Liver (tissue), 9 donors: Measurements from ENCODE around the gene FBXO34. TPM values are rescaled to one million over a fixed set of nuclear protein-coding genes. Genes with fewer than 3 reads are reported as not detected.

Experiments used
- DNase-seq: peaks from one replicate; pipeline ENCODE4 v3.0.0-alpha.2; 2017; ENCODE audit warnings: low spot score
- H3K27ac ChIP-seq, 2 donors: one replicate each; pipeline ENCODE4 v1.7.0; 2013; ENCODE audit warnings: inconsistent platforms in 2 of 2, low read length in 2 of 2, control low read depth in 1 of 2, low read depth in 1 of 2, mild to moderate bottlenecking in 1 of 2
- H3K27me3 ChIP-seq, 4 donors: one replicate each; pipeline versions ENCODE4 v1.6.1 to v1.7.0; 2013; ENCODE audit warnings: low read length in 3 of 4, inconsistent platforms in 1 of 4, mild to moderate bottlenecking in 1 of 4, moderate library complexity in 1 of 4; ENCODE audit not compliant: control insufficient read depth in 4 of 4, insufficient read depth in 4 of 4
- H3K36me3 ChIP-seq, 4 donors: one replicate each; pipeline versions ENCODE4 v1.6.1 to v1.7.0; 2013; ENCODE audit warnings: low read length in 3 of 4, mild to moderate bottlenecking in 3 of 4, low read depth in 1 of 4, moderate library complexity in 1 of 4; ENCODE audit not compliant: control insufficient read depth in 4 of 4, insufficient read depth in 3 of 4
- H3K4me1 ChIP-seq, 4 donors: one replicate each; pipeline versions ENCODE4 v1.6.1 to v1.7.0; 2013; ENCODE audit warnings: low read length in 3 of 4, mild to moderate bottlenecking in 3 of 4, moderate library complexity in 1 of 4; ENCODE audit not compliant: control insufficient read depth in 4 of 4, insufficient read depth in 4 of 4
- H3K4me3 ChIP-seq, 3 donors: one replicate each; pipeline versions ENCODE4 v1.6.1 to v1.7.0; 2013; ENCODE audit warnings: low read length in 3 of 3, control low read depth in 1 of 3, low read depth in 1 of 3, mild to moderate bottlenecking in 1 of 3
- H3K9ac ChIP-seq, 2 donors: one replicate each; pipeline ENCODE4 v1.7.0; 2013; ENCODE audit warnings: low read length in 2 of 2, mild to moderate bottlenecking in 2 of 2, moderate library complexity in 2 of 2, control low read depth in 1 of 2, low read depth in 1 of 2
- H3K9me3 ChIP-seq, 4 donors: one replicate each; pipeline versions ENCODE4 v1.6.1 to v1.7.0; 2013; ENCODE audit warnings: low read length in 3 of 4; ENCODE audit not compliant: control insufficient read depth in 4 of 4
- EGR1 ChIP-seq, 2 donors: IDR thresholded peaks; 2 replicates each; pipeline ENCODE4 v1.6.1; 2016 to 2018; ENCODE audit warnings: antibody characterized with exemption in 2 of 2, low read depth in 2 of 2
- FOXA1 ChIP-seq: IDR thresholded peaks from 2 replicates; pipeline ENCODE4 v1.6.1; 2016; ENCODE audit warnings: antibody characterized with exemption
- FOXA2 ChIP-seq: IDR thresholded peaks from 2 replicates; pipeline ENCODE4 v1.6.1; 2016; ENCODE audit warnings: antibody characterized with exemption
- HNF4A ChIP-seq, 2 donors: conservative IDR thresholded peaks; 2 replicates each; pipeline ENCODE4 v1.6.1; 2016; ENCODE audit warnings: antibody characterized with exemption in 2 of 2, mild to moderate bottlenecking in 2 of 2
- HNF4G ChIP-seq: IDR thresholded peaks from 2 replicates; pipeline ENCODE4 v1.6.1; 2016; ENCODE audit warnings: antibody characterized with exemption
- JUND ChIP-seq, 2 donors: IDR thresholded peaks; 2 replicates each; pipeline ENCODE4 v1.6.1; 2016; ENCODE audit warnings: antibody characterized with exemption in 2 of 2
- NR2F2 ChIP-seq: IDR thresholded peaks from 2 replicates; pipeline ENCODE4 v1.6.1; 2016; ENCODE audit warnings: antibody characterized with exemption
- RAD21 ChIP-seq, 2 donors: IDR thresholded peaks; 2 replicates each; pipeline ENCODE4 v1.6.1; 2016; ENCODE audit warnings: antibody characterized with exemption in 2 of 2, mild to moderate bottlenecking in 2 of 2
- RXRA ChIP-seq, 2 donors: IDR thresholded peaks; 2 replicates each; pipeline ENCODE4 v1.6.1; 2017 to 2018; ENCODE audit warnings: antibody characterized with exemption in 2 of 2, mild to moderate bottlenecking in 1 of 2
- SP1 ChIP-seq: IDR thresholded peaks from 2 replicates; pipeline ENCODE4 v1.6.1; 2018; ENCODE audit warnings: antibody characterized with exemption, mild to moderate bottlenecking
- TAF1 ChIP-seq: conservative IDR thresholded peaks from 2 replicates; pipeline ENCODE4 v1.6.1; 2016; ENCODE audit warnings: antibody characterized with exemption, mild to moderate bottlenecking
- YY1 ChIP-seq: IDR thresholded peaks from 2 replicates; pipeline ENCODE4 v1.6.1; 2016; ENCODE audit warnings: antibody characterized with exemption, mild to moderate bottlenecking
- WGBS: extraction: QIAGEN DNeasy Blood & Tissue Kit; methylation state at CpG from one replicate; pipeline ENCODE4 v1.1.7; 2013; 5-methylcytosine and 5-hydroxymethylcytosine counted together
- polyA plus RNA-seq, 2 donors: library from polyadenylated mRNA; stranded (reverse) in 1 of 2; unstranded in 1 of 2; fragments of 200-250 nt in 1 of 2; fragments of >200 nt in 1 of 2; fragmentation: Nextera tagmentation in 1 of 2; extraction: Ambion mirVana in 1 of 2; gene quantifications; one replicate each; pipeline versions ENCODE4 v1.2.1 to v1.2.3, GENCODE V29; 2013 to 2015
- total RNA-seq, 2 donors: library from RNA; depleted of rRNA; stranded (reverse); fragments of >200 nt; gene quantifications; one replicate each; pipeline ENCODE4 v1.2.3, GENCODE V29; 2014
- TF ChIP-seq, protein P1 (sequence below): fragments of 150-350 bp; IDR thresholded peaks from 2 replicates; pipeline ENCODE4 v1.5.1; 2017; ENCODE audit warnings: improper control_type of control experiment, low read depth, low read length; ENCODE audit not compliant: missing input control
- TF ChIP-seq, protein P2 (sequence below): IDR thresholded peaks from 2 replicates; pipeline ENCODE4 v1.6.1; 2016; ENCODE audit warnings: antibody characterized with exemption
- donor health status: healthy.
- donor health status: healthy.
- donor health status: healthy.
- donor health status: healthy.
- donor health status: healthy.

Gene FBXO34
- total and polyA plus RNA-seq, 4 donors, result 4.2 to 25.8 (median 10.1) TPM

DNA sequence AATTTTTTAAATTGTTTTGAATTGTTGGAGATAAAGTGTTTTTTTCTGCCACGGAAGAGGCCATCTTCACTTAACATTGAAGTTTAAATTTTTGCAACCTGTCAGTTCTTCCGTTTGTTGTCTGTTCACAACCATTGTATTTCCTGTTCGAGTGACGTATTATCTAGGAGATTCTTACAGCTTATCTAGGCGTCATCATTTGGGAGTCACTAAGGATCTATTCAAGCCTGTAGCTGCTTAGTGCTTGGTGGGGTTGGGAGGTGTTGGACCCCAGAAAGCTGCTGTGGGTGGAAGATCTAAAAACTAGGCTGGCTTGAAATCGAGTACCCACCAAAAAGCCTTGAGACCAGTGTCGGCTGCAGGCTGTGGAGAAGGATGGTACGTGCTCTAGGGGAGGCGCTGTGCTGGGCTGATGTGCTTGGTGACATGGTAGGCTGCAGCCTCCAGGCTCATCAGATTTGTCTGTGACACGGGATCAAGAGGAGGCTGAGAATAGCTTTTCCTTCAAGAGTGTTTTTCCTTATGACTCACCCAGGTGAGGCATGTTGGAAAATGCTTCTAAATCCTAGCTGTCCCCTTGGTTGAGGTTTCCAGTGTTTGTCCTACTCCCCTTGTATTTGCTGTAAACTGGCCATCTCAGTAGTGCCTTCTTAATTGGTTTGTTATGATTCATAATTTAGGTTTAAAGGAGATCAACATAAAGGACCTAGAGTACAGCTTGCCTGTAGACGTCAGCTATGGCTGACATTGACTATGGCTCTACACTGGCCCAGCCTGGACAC, 82.7 kb downstream of the FBXO34 start (continued):
- TF ChIP-seq, protein P1, sequence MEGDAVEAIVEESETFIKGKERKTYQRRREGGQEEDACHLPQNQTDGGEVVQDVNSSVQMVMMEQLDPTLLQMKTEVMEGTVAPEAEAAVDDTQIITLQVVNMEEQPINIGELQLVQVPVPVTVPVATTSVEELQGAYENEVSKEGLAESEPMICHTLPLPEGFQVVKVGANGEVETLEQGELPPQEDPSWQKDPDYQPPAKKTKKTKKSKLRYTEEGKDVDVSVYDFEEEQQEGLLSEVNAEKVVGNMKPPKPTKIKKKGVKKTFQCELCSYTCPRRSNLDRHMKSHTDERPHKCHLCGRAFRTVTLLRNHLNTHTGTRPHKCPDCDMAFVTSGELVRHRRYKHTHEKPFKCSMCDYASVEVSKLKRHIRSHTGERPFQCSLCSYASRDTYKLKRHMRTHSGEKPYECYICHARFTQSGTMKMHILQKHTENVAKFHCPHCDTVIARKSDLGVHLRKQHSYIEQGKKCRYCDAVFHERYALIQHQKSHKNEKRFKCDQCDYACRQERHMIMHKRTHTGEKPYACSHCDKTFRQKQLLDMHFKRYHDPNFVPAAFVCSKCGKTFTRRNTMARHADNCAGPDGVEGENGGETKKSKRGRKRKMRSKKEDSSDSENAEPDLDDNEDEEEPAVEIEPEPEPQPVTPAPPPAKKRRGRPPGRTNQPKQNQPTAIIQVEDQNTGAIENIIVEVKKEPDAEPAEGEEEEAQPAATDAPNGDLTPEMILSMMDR, result no peak
- no peak for TF ChIP-seq TAF1
- TF ChIP-seq NR2F2, result no peak
- TF ChIP-seq SP1, result no peak
- TF ChIP-seq EGR1 (IDR thresholded peaks at IDR 0.05; ENCODE audit: low read depth in 2 of 2), result no peak

DNA sequence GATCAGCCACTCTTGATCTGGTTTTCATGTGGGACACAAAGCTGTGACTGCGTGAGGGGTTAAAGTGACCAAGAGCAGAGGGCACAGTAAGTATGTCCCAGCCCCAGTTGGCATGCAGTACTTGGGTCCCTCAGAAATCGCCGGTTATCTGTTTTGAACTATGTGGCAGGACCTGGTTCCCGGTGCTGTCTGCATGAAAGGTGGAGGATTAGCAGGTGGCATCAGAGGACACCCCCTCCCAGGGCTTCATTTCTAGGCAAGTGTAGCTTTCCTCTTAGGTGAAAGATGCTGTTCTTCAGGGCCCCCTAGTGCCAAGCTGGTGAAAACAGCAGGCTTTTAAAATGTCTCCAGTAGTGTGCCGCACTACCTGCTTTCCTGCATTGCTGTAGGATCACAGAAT, 83.3 kb downstream of the FBXO34 start:
- Histone ChIP-seq H3K4me1 (peaks cover 0 to 4% (median 2%) of the 10 kb centered on the region in 4 donors), H3K9me3 (no peaks in the 10 kb centered on the region), H3K27ac (no peak overlapping the region), H3K4me3 (no peak overlapping the region), H3K9ac (no peak overlapping the region), H3K27me3 (no peaks in the 10 kb centered on the region), H3K36me3 (peaks cover 11 to 21% (median 17%) of the 10 kb centered on the region in 4 donors)
- DNase-seq, result no peak
- WGBS, result 51% methylated on average over 5 of the region's 5 CpGs
- TF ChIP-seq YY1, result no peak
- TF ChIP-seq HNF4G, result no peak
- TF ChIP-seq JUND (IDR thresholded peaks at IDR 0.05), result no peak
- TF ChIP-seq RXRA (IDR thresholded peaks at IDR 0.05), result no peak
- no peak for TF ChIP-seq EGR1 (IDR thresholded peaks at IDR 0.05; ENCODE audit: low read depth in 2 of 2)
- no peak for TF ChIP-seq NR2F2
- no peak for TF ChIP-seq HNF4A (conservative IDR thresholded peaks at IDR 0.05)
- no peak for TF ChIP-seq FOXA1
- TF ChIP-seq, protein P2, sequence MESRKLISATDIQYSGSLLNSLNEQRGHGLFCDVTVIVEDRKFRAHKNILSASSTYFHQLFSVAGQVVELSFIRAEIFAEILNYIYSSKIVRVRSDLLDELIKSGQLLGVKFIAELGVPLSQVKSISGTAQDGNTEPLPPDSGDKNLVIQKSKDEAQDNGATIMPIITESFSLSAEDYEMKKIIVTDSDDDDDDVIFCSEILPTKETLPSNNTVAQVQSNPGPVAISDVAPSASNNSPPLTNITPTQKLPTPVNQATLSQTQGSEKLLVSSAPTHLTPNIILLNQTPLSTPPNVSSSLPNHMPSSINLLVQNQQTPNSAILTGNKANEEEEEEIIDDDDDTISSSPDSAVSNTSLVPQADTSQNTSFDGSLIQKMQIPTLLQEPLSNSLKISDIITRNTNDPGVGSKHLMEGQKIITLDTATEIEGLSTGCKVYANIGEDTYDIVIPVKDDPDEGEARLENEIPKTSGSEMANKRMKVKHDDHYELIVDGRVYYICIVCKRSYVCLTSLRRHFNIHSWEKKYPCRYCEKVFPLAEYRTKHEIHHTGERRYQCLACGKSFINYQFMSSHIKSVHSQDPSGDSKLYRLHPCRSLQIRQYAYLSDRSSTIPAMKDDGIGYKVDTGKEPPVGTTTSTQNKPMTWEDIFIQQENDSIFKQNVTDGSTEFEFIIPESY, result no peak
- TF ChIP-seq, protein P1, result peak; percentile 51
- peak; percentile 82 to 85 for TF ChIP-seq RAD21 (IDR thresholded peaks at IDR 0.05)
- TF ChIP-seq FOXA2, result no peak

DNA sequence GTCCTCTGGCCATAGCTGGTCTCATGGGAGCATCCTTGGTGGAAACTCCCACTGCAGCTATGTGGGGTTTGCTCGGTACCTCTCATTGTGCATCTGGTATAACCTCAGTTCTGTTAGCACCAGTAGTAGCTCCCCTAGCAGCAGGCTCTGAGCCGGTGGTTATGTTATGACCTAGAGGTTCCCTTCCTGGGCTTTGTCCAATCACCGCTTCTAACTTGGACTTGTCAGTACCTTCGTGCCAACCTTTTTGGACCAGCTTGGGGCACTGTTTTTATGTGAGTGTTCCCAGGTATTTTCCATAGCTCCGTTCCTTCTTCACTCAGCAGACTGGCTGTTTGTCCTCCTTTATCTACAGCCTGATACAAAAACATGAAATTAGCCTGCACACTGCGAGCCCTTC, 84.7 kb downstream of the FBXO34 start:
- no peak overlapping the region for H3K9ac ChIP-seq

More for the DNA sequence above, 84.7 kb downstream of the FBXO34 start:
- Histone ChIP-seq H3K27ac (no peak overlapping the region), H3K4me1 (peaks cover 0 to 4% (median 2%) of the 10 kb centered on the region in 4 donors), H3K36me3 (peaks cover 6 to 15% (median 10%) of the 10 kb centered on the region in 4 donors), H3K4me3 (no peak overlapping the region), H3K27me3 (no peaks in the 10 kb centered on the region), H3K9me3 (no peaks in the 10 kb centered on the region)
- DNase-seq, result no peak
- 86% methylated on average over 6 of the region's 6 CpGs for WGBS
- TF ChIP-seq SP1 (no peak), RXRA (IDR thresholded peaks at IDR 0.05) (no peak), TAF1 (no peak), FOXA2 (no peak), FOXA1 (no peak), HNF4A (conservative IDR thresholded peaks at IDR 0.05) (no peak)
